Stimulated activated CD4-positive, alpha-beta T cell treated with anti-CD3 and anti-CD28 coated beads, Interleukin-15, amount 100 ng/mL, for 1 hour (primary cell): ENCODE results near the gene CPXM2.
"Not testable (repeated sequence)": the region's sequence is repeated elsewhere in the genome, so short reads cannot be mapped to it uniquely, and the experiment has no call there.

Experiments used
- DNase-seq, 2 donors: peaks; one replicate each; pipeline ENCODE4 v3.0.0-alpha.2; 2020; ENCODE audit warnings: low read depth in 1 of 2, low spot score in 1 of 2

Gene CPXM2

GRCh38 chr10:123747426-123747825 is 144.2 kb downstream of the CPXM2 start:
- no peak for DNase-seq

GRCh38 chr10:123746942-123747341 is 144.7 kb downstream of the CPXM2 start:
- no peak for DNase-seq

- DNase-seq: no peak
Observed at GRCh38 chr10:123746520-123746919, 145.1 kb downstream of the CPXM2 start.

- no peak for DNase-seq
Observed at GRCh38 chr10:123746061-123746460, 145.5 kb downstream of the CPXM2 start.

GRCh38 chr10:123744224-123744536 is 147.4 kb downstream of the CPXM2 start:
- no peak for DNase-seq

GRCh38 chr10:123743441-123744223 is 148.0 kb downstream of the CPXM2 start:
- no peak for DNase-seq

- no peak for DNase-seq
Observed at GRCh38 chr10:123742751-123743440, 148.7 kb downstream of the CPXM2 start.

GRCh38 chr10:123741711-123742110 is 149.9 kb downstream of the CPXM2 start:
- DNase-seq: no peak

- DNase-seq: no peak
Observed at GRCh38 chr10:123741146-123741545, 150.5 kb downstream of the CPXM2 start.

- not testable (repeated sequence) for DNase-seq
Observed at GRCh38 chr10:123736917-123737316, 154.7 kb downstream of the CPXM2 start.

GRCh38 chr10:123729523-123729922 is 162.1 kb downstream of the CPXM2 start:
- DNase-seq: no peak

- DNase-seq: no peak
Observed at GRCh38 chr10:123726836-123727235, 164.8 kb downstream of the CPXM2 start.

GRCh38 chr10:123726381-123726780 is 165.2 kb downstream of the CPXM2 start:
- no peak for DNase-seq

- no peak for DNase-seq
Observed at GRCh38 chr10:123724747-123725146, 166.9 kb downstream of the CPXM2 start.

GRCh38 chr10:123722351-123722750 is 169.3 kb downstream of the CPXM2 start:
- DNase-seq: no peak

GRCh38 chr10:123721441-123722049 is 170.1 kb downstream of the CPXM2 start:
- DNase-seq: no peak

GRCh38 chr10:123720536-123720935 is 171.1 kb downstream of the CPXM2 start:
- DNase-seq: no peak

- DNase-seq: no peak
Observed at GRCh38 chr10:123718544-123719060, 173.0 kb downstream of the CPXM2 start.

GRCh38 chr10:123717336-123717735 is 174.3 kb downstream of the CPXM2 start:
- no peak for DNase-seq

GRCh38 chr10:123715546-123715945 is 176.1 kb downstream of the CPXM2 start:
- DNase-seq: no peak

- DNase-seq: no peak
Observed at GRCh38 chr10:123706236-123706635, 185.4 kb downstream of the CPXM2 start.

- DNase-seq: no peak
Observed at GRCh38 chr10:123704812-123705211, 186.8 kb downstream of the CPXM2 start.
